ENCODE results near the gene PMEPA1.

Gene PMEPA1

GRCh38 chr20:57713951-57714350 is 4.1 kb upstream of the PMEPA1 start:
- Histone ChIP-seq H3K4me3 (ENCODE audit: low read depth, low read length) (no peak overlapping the region), H3K36me3 (ENCODE audit: control insufficient read depth in 2 of 2, insufficient read depth in 1 of 2, low read length in 2 of 2) (no peaks in the 10 kb centered on the region), H3K4me1 (ENCODE audit: control insufficient read depth, insufficient read depth, low read length) (peaks cover 8% of the 10 kb centered on the region), H3K27ac (ENCODE audit: extremely low read depth, low read depth, low read length) (no peak overlapping the region), H3K9me3 (ENCODE audit: control insufficient read depth, insufficient read depth, low read depth, low read length) (no peaks in the 10 kb centered on the region)
- ChIA-PET CTCF (no interaction called here), POLR2A (no interaction called here)
- TF ChIP-seq SP2 (tag by site-specific recombination; IDR thresholded peaks at IDR 0.05) (no peak), ZNF114 (tag by site-specific recombination; IDR thresholded peaks at IDR 0.05) (no peak), ZNF292 (tag by site-specific recombination; IDR thresholded peaks at IDR 0.05; ENCODE audit: borderline replicate concordance, low read depth) (no peak)

GRCh38 chr20:57713505-57713903 is 3.7 kb upstream of the PMEPA1 start:
- Histone ChIP-seq H3K27ac (ENCODE audit: extremely low read depth, low read depth, low read length) (no peak overlapping the region), H3K4me3 (ENCODE audit: low read depth, low read length) (no peak overlapping the region), H3K36me3 (ENCODE audit: control insufficient read depth in 2 of 2, insufficient read depth in 1 of 2, low read length in 2 of 2) (no peaks in the 10 kb centered on the region), H3K4me1 (ENCODE audit: control insufficient read depth, insufficient read depth, low read length) (peaks cover 5% of the 10 kb centered on the region), H3K9me3 (ENCODE audit: control insufficient read depth, insufficient read depth, low read depth, low read length) (no peaks in the 10 kb centered on the region)
- TF ChIP-seq, protein P1, sequence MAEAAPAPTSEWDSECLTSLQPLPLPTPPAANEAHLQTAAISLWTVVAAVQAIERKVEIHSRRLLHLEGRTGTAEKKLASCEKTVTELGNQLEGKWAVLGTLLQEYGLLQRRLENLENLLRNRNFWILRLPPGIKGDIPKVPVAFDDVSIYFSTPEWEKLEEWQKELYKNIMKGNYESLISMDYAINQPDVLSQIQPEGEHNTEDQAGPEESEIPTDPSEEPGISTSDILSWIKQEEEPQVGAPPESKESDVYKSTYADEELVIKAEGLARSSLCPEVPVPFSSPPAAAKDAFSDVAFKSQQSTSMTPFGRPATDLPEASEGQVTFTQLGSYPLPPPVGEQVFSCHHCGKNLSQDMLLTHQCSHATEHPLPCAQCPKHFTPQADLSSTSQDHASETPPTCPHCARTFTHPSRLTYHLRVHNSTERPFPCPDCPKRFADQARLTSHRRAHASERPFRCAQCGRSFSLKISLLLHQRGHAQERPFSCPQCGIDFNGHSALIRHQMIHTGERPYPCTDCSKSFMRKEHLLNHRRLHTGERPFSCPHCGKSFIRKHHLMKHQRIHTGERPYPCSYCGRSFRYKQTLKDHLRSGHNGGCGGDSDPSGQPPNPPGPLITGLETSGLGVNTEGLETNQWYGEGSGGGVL (tag by site-specific recombination; IDR thresholded peaks at IDR 0.05), result no peak
- TF ChIP-seq, protein P2, sequence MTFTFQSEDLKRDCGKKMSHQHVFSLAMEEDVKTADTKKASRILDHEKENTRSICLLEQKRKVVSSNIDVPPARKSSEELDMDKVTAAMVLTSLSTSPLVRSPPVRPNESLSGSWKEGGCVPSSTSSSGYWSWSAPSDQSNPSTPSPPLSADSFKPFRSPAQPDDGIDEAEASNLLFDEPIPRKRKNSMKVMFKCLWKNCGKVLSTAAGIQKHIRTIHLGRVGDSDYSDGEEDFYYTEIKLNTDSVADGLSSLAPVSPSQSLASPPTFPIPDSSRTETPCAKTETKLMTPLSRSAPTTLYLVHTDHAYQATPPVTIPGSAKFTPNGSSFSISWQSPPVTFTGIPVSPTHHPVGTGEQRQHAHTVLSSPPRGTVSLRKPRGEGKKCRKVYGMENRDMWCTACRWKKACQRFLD (tag by site-specific recombination; IDR thresholded peaks at IDR 0.05), result no peak
- TF ChIP-seq, protein P3, sequence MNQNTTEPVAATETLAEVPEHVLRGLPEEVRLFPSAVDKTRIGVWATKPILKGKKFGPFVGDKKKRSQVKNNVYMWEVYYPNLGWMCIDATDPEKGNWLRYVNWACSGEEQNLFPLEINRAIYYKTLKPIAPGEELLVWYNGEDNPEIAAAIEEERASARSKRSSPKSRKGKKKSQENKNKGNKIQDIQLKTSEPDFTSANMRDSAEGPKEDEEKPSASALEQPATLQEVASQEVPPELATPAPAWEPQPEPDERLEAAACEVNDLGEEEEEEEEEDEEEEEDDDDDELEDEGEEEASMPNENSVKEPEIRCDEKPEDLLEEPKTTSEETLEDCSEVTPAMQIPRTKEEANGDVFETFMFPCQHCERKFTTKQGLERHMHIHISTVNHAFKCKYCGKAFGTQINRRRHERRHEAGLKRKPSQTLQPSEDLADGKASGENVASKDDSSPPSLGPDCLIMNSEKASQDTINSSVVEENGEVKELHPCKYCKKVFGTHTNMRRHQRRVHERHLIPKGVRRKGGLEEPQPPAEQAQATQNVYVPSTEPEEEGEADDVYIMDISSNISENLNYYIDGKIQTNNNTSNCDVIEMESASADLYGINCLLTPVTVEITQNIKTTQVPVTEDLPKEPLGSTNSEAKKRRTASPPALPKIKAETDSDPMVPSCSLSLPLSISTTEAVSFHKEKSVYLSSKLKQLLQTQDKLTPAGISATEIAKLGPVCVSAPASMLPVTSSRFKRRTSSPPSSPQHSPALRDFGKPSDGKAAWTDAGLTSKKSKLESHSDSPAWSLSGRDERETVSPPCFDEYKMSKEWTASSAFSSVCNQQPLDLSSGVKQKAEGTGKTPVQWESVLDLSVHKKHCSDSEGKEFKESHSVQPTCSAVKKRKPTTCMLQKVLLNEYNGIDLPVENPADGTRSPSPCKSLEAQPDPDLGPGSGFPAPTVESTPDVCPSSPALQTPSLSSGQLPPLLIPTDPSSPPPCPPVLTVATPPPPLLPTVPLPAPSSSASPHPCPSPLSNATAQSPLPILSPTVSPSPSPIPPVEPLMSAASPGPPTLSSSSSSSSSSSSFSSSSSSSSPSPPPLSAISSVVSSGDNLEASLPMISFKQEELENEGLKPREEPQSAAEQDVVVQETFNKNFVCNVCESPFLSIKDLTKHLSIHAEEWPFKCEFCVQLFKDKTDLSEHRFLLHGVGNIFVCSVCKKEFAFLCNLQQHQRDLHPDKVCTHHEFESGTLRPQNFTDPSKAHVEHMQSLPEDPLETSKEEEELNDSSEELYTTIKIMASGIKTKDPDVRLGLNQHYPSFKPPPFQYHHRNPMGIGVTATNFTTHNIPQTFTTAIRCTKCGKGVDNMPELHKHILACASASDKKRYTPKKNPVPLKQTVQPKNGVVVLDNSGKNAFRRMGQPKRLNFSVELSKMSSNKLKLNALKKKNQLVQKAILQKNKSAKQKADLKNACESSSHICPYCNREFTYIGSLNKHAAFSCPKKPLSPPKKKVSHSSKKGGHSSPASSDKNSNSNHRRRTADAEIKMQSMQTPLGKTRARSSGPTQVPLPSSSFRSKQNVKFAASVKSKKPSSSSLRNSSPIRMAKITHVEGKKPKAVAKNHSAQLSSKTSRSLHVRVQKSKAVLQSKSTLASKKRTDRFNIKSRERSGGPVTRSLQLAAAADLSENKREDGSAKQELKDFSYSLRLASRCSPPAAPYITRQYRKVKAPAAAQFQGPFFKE (tag by site-specific recombination; IDR thresholded peaks at IDR 0.05; ENCODE audit: borderline replicate concordance), result no peak
- TF ChIP-seq IKZF3 (tag by site-specific recombination; IDR thresholded peaks at IDR 0.05) (no peak), ZNF660 (tag by site-specific recombination; IDR thresholded peaks at IDR 0.05) (no peak), ZNF324 (tag by site-specific recombination; IDR thresholded peaks at IDR 0.05) (no peak), ZNF121 (tag by site-specific recombination; IDR thresholded peaks at IDR 0.05) (no peak)
- POLR2A ChIA-PET, result no interaction called here
- CTCF ChIA-PET, result interaction anchor here (1.7 kb wide), 1 partner anchor 35 kb away, joined by 5 read pairs; no protein-coding TSS in a partner anchor

DNA sequence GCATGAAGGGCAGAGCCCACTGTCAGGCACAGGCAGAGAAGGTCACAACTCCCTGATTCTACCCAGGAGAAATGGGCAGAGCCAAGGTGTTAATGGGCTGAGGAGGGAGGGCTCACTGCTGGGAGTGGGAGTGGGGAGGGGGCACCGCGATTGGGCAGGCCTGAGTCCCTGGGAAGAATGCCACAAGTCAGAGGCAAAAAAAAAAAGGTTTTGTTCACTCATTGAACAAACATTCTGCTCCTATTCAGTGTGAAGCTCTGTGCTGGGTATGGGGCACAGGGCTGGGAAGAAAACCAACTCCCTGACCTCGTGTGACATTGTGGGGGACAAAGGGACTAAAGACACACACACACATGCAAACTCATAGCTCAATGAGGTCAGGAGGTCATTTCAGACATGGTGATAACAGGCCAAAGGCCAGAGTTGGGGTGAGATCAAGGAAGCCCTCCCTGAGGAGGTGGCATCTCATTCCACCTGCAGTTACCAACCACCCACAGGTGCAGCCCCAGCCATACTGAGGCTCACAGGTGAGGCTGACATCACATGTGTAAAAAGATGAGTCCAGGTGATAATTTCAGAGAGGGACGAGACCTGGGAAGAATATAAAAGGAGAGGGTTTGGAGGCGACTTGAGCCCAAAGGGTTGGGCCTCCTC is 3.2 kb upstream of the PMEPA1 start:
- TF ChIP-seq ZNF324 (tag by site-specific recombination; IDR thresholded peaks at IDR 0.05) (no peak), ZNF26 (tag by site-specific recombination; IDR thresholded peaks at IDR 0.05) (no peak)

More for the DNA sequence above, 3.2 kb upstream of the PMEPA1 start:
- Histone ChIP-seq H3K4me1 (ENCODE audit: control insufficient read depth, insufficient read depth, low read length) (peaks cover 7% of the 10 kb centered on the region), H3K27ac (ENCODE audit: extremely low read depth, low read depth, low read length) (no peak overlapping the region), H3K4me3 (ENCODE audit: low read depth, low read length) (no peak overlapping the region), H3K9me3 (ENCODE audit: control insufficient read depth, insufficient read depth, low read depth, low read length) (no peaks in the 10 kb centered on the region), H3K36me3 (ENCODE audit: control insufficient read depth in 2 of 2, insufficient read depth in 1 of 2, low read length in 2 of 2) (no peaks in the 10 kb centered on the region)
- CTCF ChIA-PET, result interaction anchor here (0.7 to 1.7 kb wide), 2 partner anchors 35 to 48 kb away, joined by 3 to 5 read pairs; no protein-coding TSS in a partner anchor
- POLR2A ChIA-PET, result no interaction called here
